Neural progenitor cell (in vitro differentiated cells): ENCODE data around the gene CYB561D1. TPM values are rescaled to one million over a fixed set of nuclear protein-coding genes. Genes with fewer than 3 reads are reported as not detected.

ENCODE experiments used
- DNase-seq: peaks from one replicate; pipeline ENCODE4 v3.0.0-alpha.2; 2016; ENCODE audit warnings: low spot score
- H2AFZ ChIP-seq: fragments of 200-600 bp; sonication (generic); replicated peaks from 2 replicates; pipeline ENCODE4 v1.6.1; 2016; ENCODE audit warnings: antibody characterized with exemption
- H3F3A ChIP-seq: fragments of 200-600 bp; sonication (generic); 2 replicates; pipeline ENCODE4 v1.6.1; 2016; ENCODE audit warnings: antibody characterized with exemption, low read depth
- H3K27ac ChIP-seq: fragments of 200-600 bp; sonication (generic); 2 replicates; pipeline ENCODE4 v1.5.1; 2016; ENCODE audit warnings: mild to moderate bottlenecking
- H3K27me3 ChIP-seq: fragments of 200-600 bp; sonication (generic); 2 replicates; pipeline ENCODE4 v1.6.1; 2016; ENCODE audit warnings: mild to moderate bottlenecking, moderate library complexity
- H3K36me3 ChIP-seq: fragments of 200-600 bp; sonication (generic); 2 replicates; pipeline ENCODE4 v1.5.1; 2016
- H3K4me1 ChIP-seq: fragments of 200-600 bp; sonication (generic); 2 replicates; pipeline ENCODE4 v1.6.1; 2016; ENCODE audit warnings: mixed run types
- H3K4me2 ChIP-seq: fragments of 200-600 bp; sonication (generic); 2 replicates; pipeline ENCODE4 v1.6.1; 2016
- H3K4me3 ChIP-seq: fragments of 200-600 bp; sonication (generic); 2 replicates; pipeline ENCODE4 v1.5.1; 2016
- H3K79me2 ChIP-seq: fragments of 200-600 bp; sonication (generic); 2 replicates; pipeline ENCODE4 v1.6.1; 2016; ENCODE audit warnings: low read depth
- H3K9ac ChIP-seq: fragments of 200-600 bp; sonication (generic); 2 replicates; pipeline ENCODE4 v1.6.1; 2016
- H3K9me3 ChIP-seq: fragments of 200-600 bp; sonication (generic); 2 replicates; pipeline ENCODE4 v1.5.1; 2016; ENCODE audit warnings: low read depth
- H4K20me1 ChIP-seq: fragments of 200-600 bp; sonication (generic); 2 replicates; pipeline ENCODE4 v1.6.1; 2016; ENCODE audit warnings: low read depth
- H3K27ac Mint-ChIP-seq: 3 replicates; pipeline ENCODE4 v1.8.0; 2021; ENCODE audit warnings: mixed read lengths
- H3K27me3 Mint-ChIP-seq: 2 replicates; pipeline ENCODE4 v1.8.0; 2022; ENCODE audit warnings: low read depth, mild to moderate bottlenecking, inconsistent platforms, moderate library complexity, mixed read lengths; ENCODE audit not compliant: insufficient read depth
- H3K36me3 Mint-ChIP-seq: 3 replicates; pipeline ENCODE4 v1.8.0; 2021; ENCODE audit warnings: mixed read lengths
- H3K4me1 Mint-ChIP-seq: 3 replicates; pipeline ENCODE4 v1.8.0; 2021; ENCODE audit warnings: mixed read lengths
- H3K4me3 Mint-ChIP-seq: 3 replicates; pipeline ENCODE4 v1.8.0; 2021; ENCODE audit warnings: mild to moderate bottlenecking, moderate library complexity, mixed read lengths
- H3K9me3 Mint-ChIP-seq: 3 replicates; pipeline ENCODE4 v1.8.0; 2020; ENCODE audit warnings: mixed read lengths
- CTCF ChIP-seq: fragments of 200-600 bp; sonication (generic); IDR thresholded peaks from 2 replicates; pipeline ENCODE4 v1.5.1; 2017; ENCODE audit warnings: antibody characterized with exemption, mild to moderate bottlenecking
- EZH2 ChIP-seq: fragments of 200-600 bp; sonication (generic); IDR thresholded peaks from 2 replicates; pipeline ENCODE4 v1.6.1; 2017; ENCODE audit warnings: antibody characterized with exemption, mild to moderate bottlenecking, moderate library complexity
- EZH2phosphoT487 ChIP-seq: fragments of 200-600 bp; sonication (generic); IDR thresholded peaks from 2 replicates; pipeline ENCODE4 v1.6.1; 2017; ENCODE audit warnings: antibody characterized with exemption
- total RNA-seq: library from RNA; depleted of rRNA; stranded (reverse); fragments of >200 nt; gene quantifications from 2 replicates; pipeline ENCODE4 v1.2.3, GENCODE V29; 2015; ENCODE audit warnings: low replicate concordance

The CYB561D1 gene
- total RNA-seq, 1 donor from 2014 or later: 4.3 TPM

- Histone ChIP-seq H3K4me1 (peaks cover 24% of the 10 kb centered on the region), H3K36me3 (no peaks in the 10 kb centered on the region), H3K4me3 (no peak overlapping the region), H3K9me3 (no peaks in the 10 kb centered on the region), H3K27ac (no peak overlapping the region), H4K20me1 (peaks cover 2% of the 10 kb centered on the region), H2AFZ (no peak overlapping the region), H3K4me2 (no peak overlapping the region), H3F3A (peaks cover 7% of the 10 kb centered on the region), H3K79me2 (peaks cover 22% of the 10 kb centered on the region), H3K27me3 (no peaks in the 10 kb centered on the region), H3K9ac (no peak overlapping the region)
- TF ChIP-seq EZH2: no peak
- no peak for TF ChIP-seq CTCF
- no peak for TF ChIP-seq EZH2phosphoT487
- Mint-ChIP-seq H3K4me3 (peak overlapping the region; percentile 56), H3K4me1 (peaks cover 24% of the 10 kb centered on the region), H3K27ac (peak overlapping the region; percentile 29), H3K27me3 (peaks cover 8% of the 10 kb centered on the region), H3K9me3 (no peaks in the 10 kb centered on the region), H3K36me3 (no peaks in the 10 kb centered on the region)
- DNase-seq: no peak
Measured at GRCh38 chr1:109543988-109544735, 50.3 kb downstream of the CYB561D1 start.

GRCh38 chr1:109546311-109547109 lies 52.6 kb downstream of the CYB561D1 start:
- peak overlapping the region; percentile 93 for H3K4me3 Mint-ChIP-seq
- H3K4me3 ChIP-seq: peak overlapping the region; percentile 79
- peak overlapping the region; percentile 92 for H3K4me2 ChIP-seq
- peaks cover 25% of the 10 kb centered on the region for H3K4me1 ChIP-seq
- H3K27me3 ChIP-seq: no peaks in the 10 kb centered on the region
- peaks cover 7% of the 10 kb centered on the region for H3F3A ChIP-seq
- DNase-seq: peak; percentile 93
- no peak overlapping the region for H3K9ac ChIP-seq
- peaks cover under 1% of the 10 kb centered on the region for H3K36me3 Mint-ChIP-seq
- no peaks in the 10 kb centered on the region for H3K9me3 ChIP-seq
- no peak for TF ChIP-seq EZH2
- TF ChIP-seq CTCF: peak; percentile 91
- H3K4me1 Mint-ChIP-seq: peaks cover 26% of the 10 kb centered on the region
- no peaks in the 10 kb centered on the region for H3K36me3 ChIP-seq
- H4K20me1 ChIP-seq: peaks cover 26% of the 10 kb centered on the region
- peaks cover 45% of the 10 kb centered on the region for H3K79me2 ChIP-seq
- no peak overlapping the region for H3K27ac ChIP-seq
- peaks cover 6% of the 10 kb centered on the region for H3K27me3 Mint-ChIP-seq
- no peaks in the 10 kb centered on the region for H3K9me3 Mint-ChIP-seq
- peak overlapping the region; percentile 43 for H3K27ac Mint-ChIP-seq
- peak overlapping the region; percentile 91 for H2AFZ ChIP-seq

- H3F3A ChIP-seq: peaks cover 7% of the 10 kb centered on the region
- peaks cover 57% of the 10 kb centered on the region for H3K79me2 ChIP-seq
- Mint-ChIP-seq H3K36me3 (peaks cover 3% of the 10 kb centered on the region), H3K27me3 (peaks cover 6% of the 10 kb centered on the region), H3K27ac (peak overlapping the region; percentile 75), H3K4me1 (peaks cover 26% of the 10 kb centered on the region), H3K4me3 (peak overlapping the region; percentile 93), H3K9me3 (no peaks in the 10 kb centered on the region)
- no peaks in the 10 kb centered on the region for H3K27me3 ChIP-seq
- peaks cover 25% of the 10 kb centered on the region for H3K4me1 ChIP-seq
- peak overlapping the region; percentile 92 for H3K4me2 ChIP-seq
- peak overlapping the region; percentile 71 for H2AFZ ChIP-seq
- peak; percentile 40 for DNase-seq
- H4K20me1 ChIP-seq: peaks cover 37% of the 10 kb centered on the region
- peak overlapping the region; percentile 79 for H3K4me3 ChIP-seq
- H3K36me3 ChIP-seq: no peaks in the 10 kb centered on the region
- H3K9me3 ChIP-seq: no peaks in the 10 kb centered on the region
- TF ChIP-seq EZH2 (no peak), EZH2phosphoT487 (no peak), CTCF (no peak)
- no peak overlapping the region for H3K27ac ChIP-seq
- H3K9ac ChIP-seq: peak overlapping the region; percentile 60
Measured at GRCh38 chr1:109547463-109548320, 53.8 kb downstream of the CYB561D1 start.
